Measurements from ENCODE around the gene LSM14A.

LSM14A gene

GRCh38 chr19:34259367-34260095 is 87.2 kb downstream of the LSM14A start:
- no peak for FAIRE-seq

DNA sequence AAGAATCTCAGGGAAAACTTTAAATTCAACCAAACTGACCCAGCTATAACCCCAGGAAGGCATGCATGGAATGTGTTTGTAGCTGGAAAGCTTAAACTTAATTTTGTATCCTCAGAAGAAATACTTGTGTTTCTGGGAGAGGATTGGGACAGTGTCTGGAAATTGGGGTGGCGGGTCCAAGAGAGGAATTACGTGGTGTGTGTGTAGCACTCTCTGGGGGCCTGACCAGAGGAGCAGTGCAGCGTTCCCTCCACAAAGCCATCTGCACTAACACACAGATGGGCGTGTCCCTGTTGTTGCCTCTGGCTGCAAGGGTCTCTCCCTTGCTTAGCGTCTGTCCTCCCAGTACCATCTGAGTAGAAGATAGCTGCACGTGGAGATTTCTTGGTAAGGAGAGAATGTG is 88.5 kb downstream of the LSM14A start:
- FAIRE-seq = no peak

- no peak for FAIRE-seq
These were observed 89.2 kb downstream of the LSM14A start for GRCh38 chr19:34261334-34262109.

GRCh38 chr19:34263745-34264237 is 91.5 kb downstream of the LSM14A start:
- no peak for FAIRE-seq

DNA sequence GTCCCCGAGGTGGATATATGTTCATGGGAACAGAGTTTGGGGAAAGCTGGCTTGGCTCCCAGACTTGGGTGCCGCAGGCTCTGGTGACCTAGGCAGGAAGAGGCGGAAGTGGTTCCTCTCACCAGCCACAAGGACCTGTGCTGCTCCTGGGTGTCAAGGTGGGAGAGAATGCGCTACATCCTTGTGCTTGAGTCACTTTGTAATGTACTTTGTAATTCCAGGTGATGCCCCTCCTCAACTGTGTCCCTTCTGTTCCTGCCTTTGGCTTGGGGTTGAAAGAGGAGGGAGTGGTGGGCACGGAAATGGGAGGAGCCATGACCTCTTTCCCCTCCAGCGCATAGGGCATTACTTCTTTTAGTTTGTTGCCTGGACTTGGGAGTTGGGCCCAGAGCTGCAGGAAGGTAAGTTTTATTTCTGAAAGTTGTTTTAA is 92.9 kb downstream of the LSM14A start:
- no peak for FAIRE-seq

DNA sequence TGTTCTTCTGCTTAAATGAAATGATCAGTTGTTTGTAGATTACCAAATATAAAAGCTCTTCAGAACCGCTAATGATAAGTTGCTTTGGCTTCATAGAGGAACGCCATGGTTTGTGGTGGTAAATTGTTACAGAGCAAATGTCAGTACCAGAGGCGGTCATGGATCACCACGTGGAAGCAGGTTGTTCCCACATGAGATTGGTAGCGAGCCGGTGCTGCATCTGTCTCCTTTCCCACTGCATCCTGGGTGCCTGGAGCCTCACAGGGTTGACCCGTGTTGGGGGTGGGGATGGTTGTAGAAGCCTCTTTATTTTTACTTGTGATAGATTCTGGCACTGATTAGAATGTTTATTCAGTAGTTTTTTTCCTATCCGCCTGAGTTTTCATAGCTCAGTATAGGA is 96.8 kb downstream of the LSM14A start:
- FAIRE-seq = no peak

DNA sequence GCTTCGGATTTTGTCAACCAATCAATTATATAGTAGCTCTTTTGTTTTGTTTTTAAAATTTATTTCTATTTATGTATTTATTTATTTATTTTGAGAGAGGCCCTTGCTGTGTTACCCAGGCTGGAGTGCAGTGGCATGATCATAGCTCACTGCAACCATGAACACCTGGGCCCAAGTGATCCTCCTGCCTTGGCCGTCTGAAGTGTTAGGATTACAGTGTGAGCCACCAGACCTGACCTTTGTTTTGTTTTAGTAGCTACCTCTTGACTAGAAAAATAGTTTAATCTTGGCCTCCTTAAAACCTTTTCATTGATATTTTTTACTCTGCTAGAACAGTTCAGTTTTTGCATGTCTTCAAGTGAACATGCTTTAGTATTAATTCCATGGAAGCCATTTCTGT is 97.2 kb downstream of the LSM14A start:
- FAIRE-seq = no peak

DNA sequence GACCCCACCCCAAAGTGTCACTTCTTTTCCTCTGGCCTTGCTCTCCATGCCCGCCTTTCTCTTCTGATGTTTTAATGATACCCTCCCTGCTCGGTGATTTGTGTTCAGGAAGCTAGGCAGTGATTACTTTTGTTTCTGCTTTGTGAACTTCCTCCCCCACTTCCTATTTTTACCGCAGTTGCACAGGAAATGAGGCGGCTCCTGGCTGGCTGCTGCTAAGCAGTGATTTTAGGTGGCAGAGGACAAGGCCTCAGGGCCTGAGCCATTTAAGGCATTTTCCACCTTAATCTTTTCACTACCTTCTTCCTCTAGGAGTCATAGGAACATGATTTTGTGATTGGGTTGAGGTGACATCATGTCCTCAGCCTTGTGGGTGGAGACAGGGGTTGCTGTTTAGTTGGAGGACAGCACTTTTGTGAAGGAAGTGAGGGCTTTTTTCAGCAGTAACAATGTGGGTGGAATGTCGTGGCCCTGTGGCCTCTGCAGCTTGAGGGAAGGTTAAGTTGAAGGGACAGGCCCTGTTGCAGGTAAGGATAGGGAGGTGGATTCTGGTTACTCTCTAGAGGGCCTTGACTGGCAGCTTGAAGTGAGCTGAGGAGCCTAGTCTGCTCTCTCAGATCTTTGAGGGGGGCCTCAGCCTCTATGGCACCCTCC is 97.8 kb downstream of the LSM14A start:
- FAIRE-seq = no peak

- no peak for FAIRE-seq
These were observed 100.8 kb downstream of the LSM14A start for GRCh38 chr19:34273121-34273520.

DNA sequence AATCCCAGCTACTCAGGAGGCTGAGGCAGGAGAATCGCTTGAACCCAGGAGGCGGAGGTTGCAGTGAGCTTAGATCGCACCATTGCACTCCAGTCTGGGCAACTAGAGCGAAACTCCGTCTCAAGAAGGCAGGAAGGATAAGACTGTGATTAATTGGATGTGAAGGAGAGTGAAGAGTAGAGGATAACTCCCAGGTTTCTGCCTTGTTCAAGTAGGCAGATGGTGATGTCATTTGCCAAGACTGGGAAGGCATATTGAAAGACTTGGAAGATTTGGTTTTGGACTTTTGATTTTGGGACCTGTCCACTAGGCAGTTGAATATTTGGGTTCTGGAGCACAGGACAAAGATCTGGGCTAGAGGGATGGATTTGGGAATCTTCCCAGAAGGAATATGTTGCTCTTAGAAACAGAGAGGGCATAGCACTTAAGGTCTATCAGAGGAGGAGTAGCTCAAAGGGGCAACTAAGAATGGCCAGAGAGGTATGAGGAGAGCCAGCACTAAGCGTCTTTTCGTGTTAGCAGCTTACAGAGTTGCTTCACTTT is 102.1 kb downstream of the LSM14A start:
- FAIRE-seq = no peak

DNA sequence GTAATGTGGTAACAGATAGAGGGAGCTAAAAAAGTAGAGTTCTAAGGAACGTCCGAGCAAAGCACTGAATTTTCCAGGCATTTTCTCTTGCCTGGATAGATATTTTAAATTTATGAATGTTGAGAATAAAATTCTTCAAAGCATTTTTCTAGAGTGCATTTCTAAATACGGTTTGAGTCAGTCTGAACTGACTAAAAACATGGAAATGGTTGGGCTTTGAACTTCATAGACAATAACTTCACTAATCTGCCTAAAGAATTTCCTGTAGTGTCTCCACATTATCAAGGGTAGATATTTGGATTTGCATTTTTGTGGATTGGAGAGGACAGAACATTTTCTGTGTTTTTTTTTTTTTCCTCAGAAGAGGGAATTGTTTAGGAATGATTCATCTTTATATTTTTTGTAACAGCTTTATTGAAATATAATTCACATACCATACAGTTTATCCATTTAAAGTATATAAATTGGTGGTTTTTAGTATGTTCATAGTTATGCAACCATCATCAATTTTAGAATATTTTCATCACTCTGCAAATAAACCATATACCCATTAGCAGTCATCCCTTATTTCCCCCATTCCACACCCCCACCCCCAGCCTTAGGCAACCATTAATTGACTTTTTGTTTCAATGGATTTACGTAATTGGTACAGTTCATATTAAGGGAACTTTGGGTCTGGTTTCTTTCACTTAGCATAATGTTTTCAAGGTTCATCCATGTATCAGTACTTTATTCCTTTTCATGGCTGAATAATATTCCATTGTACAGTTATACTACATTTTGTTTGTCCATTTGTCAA is 102.7 kb downstream of the LSM14A start:
- FAIRE-seq = no peak

DNA sequence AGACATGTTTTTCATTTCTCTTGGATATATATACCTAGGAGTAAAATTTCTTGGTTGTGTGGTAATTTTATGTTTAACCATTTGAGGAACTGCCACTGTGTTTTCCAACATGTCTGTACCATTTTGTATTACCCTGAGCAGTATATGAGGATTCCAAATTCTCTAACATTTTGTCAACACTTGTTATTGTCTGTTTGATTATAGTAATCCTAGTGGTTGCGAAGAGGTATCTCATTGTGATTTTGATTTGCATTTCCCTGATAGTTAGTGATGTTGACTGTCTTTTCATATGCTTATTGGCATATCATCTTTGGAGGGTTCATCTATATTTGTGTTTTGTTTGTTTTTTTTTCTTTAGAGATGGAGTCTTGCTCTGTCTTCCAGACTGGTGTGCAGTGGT is 103.4 kb downstream of the LSM14A start:
- no peak for FAIRE-seq

- FAIRE-seq = no peak
These were observed 104.3 kb downstream of the LSM14A start for GRCh38 chr19:34276614-34277013.

DNA sequence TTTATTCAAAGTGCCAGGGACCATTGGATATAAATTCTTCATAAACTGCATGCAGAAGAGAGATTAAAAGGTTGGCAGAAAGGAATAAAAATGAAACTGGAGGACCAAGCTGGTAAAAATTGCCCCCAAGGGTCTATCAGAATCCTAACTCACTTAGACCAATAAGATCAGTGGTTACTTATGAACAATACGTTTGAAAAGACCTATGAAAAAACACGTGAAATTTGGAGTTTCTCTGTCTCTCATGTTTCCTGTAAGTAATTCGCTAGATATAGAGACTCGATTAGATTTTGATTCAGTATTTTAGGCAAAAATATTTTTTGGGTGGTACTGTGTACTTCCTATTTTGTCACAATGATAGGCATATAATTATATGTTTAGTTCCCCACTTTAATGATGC is 104.9 kb downstream of the LSM14A start:
- FAIRE-seq = no peak

GRCh38 chr19:34278783-34279182 is 106.5 kb downstream of the LSM14A start:
- FAIRE-seq = no peak
